Panc1 (cell line): ENCODE data around the gene SLC16A8. TPM values are rescaled to one million over a fixed set of nuclear protein-coding genes. Genes with fewer than 3 reads are reported as not detected.

Source experiments
- ATAC-seq: fragments of 200-7000 bp; cut with Tn5 transposase; 2 replicates; pipeline ENCODE4 v1.9.1; 2020; ENCODE audit warnings: mild to moderate bottlenecking, moderate library complexity
- BruUV-seq: library from RNA; stranded (reverse); fragments of 400-500 nt; replicated peaks from 2 replicates; lab custom pipeline; 2021; lab: Mats Ljungman, UMichigan
- CTCF ChIA-PET: fragments of 300-600 bp; sonication (Branson Sonifier 250); formaldehyde crosslinking; loops from one replicate; lab custom pipeline; 2022; ENCODE audit warnings: antibody characterized with exemption; lab: Charles Lee
- POLR2A ChIA-PET: fragments of 300-600 bp; sonication (Branson Sonifier 250); formaldehyde crosslinking; loops from one replicate; lab custom pipeline; 2022; ENCODE audit warnings: antibody characterized with exemption; lab: Charles Lee
- DNase-seq: peaks from one replicate; pipeline ENCODE4 v3.0.0-alpha.2; 2010; ENCODE audit warnings: low read depth, low spot score
- H3K27ac ChIP-seq: 2 replicates; pipeline ENCODE4 v1.5.1; 2011; ENCODE audit warnings: mild to moderate bottlenecking, low read length, inconsistent platforms
- H3K27me3 ChIP-seq: fragments of 200-500 bp; sonication (Bioruptor generic); 2 replicates; pipeline ENCODE4 v1.6.0; 2014; ENCODE audit warnings: low read length, inconsistent platforms; ENCODE audit not compliant: control insufficient read depth, insufficient read depth
- H3K36me3 ChIP-seq: fragments of 200-500 bp; sonication (Bioruptor generic); 2 replicates; pipeline ENCODE4 v1.5.1; 2014; ENCODE audit warnings: inconsistent platforms, mild to moderate bottlenecking, low read length, moderate library complexity; ENCODE audit not compliant: control insufficient read depth, insufficient read depth
- H3K4me1 ChIP-seq: 2 replicates; pipeline ENCODE4 v1.5.1; 2011; ENCODE audit warnings: inconsistent platforms, mild to moderate bottlenecking, low read length, moderate library complexity; ENCODE audit not compliant: control insufficient read depth, insufficient read depth
- H3K4me3 ChIP-seq, 2 experiments: 2 replicates each; pipeline ENCODE4 v1.5.1; 2011 to 2012; ENCODE audit warnings: low read depth in 2 of 2, low read length in 2 of 2, mild to moderate bottlenecking in 2 of 2, inconsistent platforms in 1 of 2, moderate library complexity in 1 of 2
- H3K9me3 ChIP-seq: fragments of 200-500 bp; sonication (Bioruptor generic); 2 replicates; pipeline ENCODE4 v1.5.1; 2014; ENCODE audit warnings: low read depth, mild to moderate bottlenecking, inconsistent platforms, low read length, moderate library complexity; ENCODE audit not compliant: control insufficient read depth, insufficient read depth
- POLR2AphosphoS5 ChIP-seq: IDR thresholded peaks from 2 replicates; pipeline ENCODE4 v1.6.1; 2012; ENCODE audit warnings: mild to moderate bottlenecking, low read depth, low read length, moderate library complexity
- SIN3A ChIP-seq: IDR thresholded peaks from 2 replicates; pipeline ENCODE4 v1.6.1; 2012; ENCODE audit warnings: low read depth, mild to moderate bottlenecking, low read length, moderate library complexity, borderline replicate concordance; ENCODE audit not compliant: insufficient read depth
- TCF7L2 ChIP-seq: IDR thresholded peaks from 2 replicates; pipeline ENCODE4 v1.6.1; 2011; ENCODE audit warnings: mild to moderate bottlenecking, low read depth, low read length, inconsistent platforms
- in situ Hi-C: cut with HindIII; loops from 2 replicates; pipeline ENCODE4 v1.10.0; 2016; ENCODE audit warnings: low sequenced_read_pairs, low pct_unique_long_range_greater_than_20kb
- intact Hi-C: fragments of 100-400 bp; cut with micrococcal nuclease; formaldehyde crosslinking; loops from one replicate; pipeline ENCODE4 v1.10.0; 2022; ENCODE audit not compliant: unreplicated experiment
- total RNA-seq: library from RNA; stranded (reverse); gene quantifications from one replicate; pipeline ENCODE4 v1.2.1, GENCODE V29; 2021; ENCODE audit not compliant: unreplicated experiment
- TF ChIP-seq, protein P1 (sequence below): fragments of 450-650 bp; IDR thresholded peaks from 2 replicates; pipeline ENCODE4 v1.5.1; 2017; ENCODE audit warnings: mild to moderate bottlenecking
- TF ChIP-seq, protein P2 (sequence below), 2 experiments: IDR thresholded peaks; 2 replicates each; pipeline ENCODE4 v1.6.1; 2011 to 2012; ENCODE audit warnings: low read depth in 2 of 2, control low read depth in 1 of 2, low read length in 1 of 2, mild to moderate bottlenecking in 1 of 2, moderate library complexity in 1 of 2; ENCODE audit not compliant: insufficient read depth in 1 of 2

Gene SLC16A8
- total RNA-seq, 1 experiment from 2014 or later, result not detected

- H3K36me3 ChIP-seq, result no peaks in the 10 kb centered on the region
- no peak for DNase-seq
- H3K27me3 ChIP-seq, result no peaks in the 10 kb centered on the region
- in situ Hi-C loops, result no loop called here
- TF ChIP-seq, protein P1, sequence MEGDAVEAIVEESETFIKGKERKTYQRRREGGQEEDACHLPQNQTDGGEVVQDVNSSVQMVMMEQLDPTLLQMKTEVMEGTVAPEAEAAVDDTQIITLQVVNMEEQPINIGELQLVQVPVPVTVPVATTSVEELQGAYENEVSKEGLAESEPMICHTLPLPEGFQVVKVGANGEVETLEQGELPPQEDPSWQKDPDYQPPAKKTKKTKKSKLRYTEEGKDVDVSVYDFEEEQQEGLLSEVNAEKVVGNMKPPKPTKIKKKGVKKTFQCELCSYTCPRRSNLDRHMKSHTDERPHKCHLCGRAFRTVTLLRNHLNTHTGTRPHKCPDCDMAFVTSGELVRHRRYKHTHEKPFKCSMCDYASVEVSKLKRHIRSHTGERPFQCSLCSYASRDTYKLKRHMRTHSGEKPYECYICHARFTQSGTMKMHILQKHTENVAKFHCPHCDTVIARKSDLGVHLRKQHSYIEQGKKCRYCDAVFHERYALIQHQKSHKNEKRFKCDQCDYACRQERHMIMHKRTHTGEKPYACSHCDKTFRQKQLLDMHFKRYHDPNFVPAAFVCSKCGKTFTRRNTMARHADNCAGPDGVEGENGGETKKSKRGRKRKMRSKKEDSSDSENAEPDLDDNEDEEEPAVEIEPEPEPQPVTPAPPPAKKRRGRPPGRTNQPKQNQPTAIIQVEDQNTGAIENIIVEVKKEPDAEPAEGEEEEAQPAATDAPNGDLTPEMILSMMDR, result no peak
- TF ChIP-seq POLR2AphosphoS5 (no peak), TCF7L2 (no peak), SIN3A (no peak)
- TF ChIP-seq, protein P2, sequence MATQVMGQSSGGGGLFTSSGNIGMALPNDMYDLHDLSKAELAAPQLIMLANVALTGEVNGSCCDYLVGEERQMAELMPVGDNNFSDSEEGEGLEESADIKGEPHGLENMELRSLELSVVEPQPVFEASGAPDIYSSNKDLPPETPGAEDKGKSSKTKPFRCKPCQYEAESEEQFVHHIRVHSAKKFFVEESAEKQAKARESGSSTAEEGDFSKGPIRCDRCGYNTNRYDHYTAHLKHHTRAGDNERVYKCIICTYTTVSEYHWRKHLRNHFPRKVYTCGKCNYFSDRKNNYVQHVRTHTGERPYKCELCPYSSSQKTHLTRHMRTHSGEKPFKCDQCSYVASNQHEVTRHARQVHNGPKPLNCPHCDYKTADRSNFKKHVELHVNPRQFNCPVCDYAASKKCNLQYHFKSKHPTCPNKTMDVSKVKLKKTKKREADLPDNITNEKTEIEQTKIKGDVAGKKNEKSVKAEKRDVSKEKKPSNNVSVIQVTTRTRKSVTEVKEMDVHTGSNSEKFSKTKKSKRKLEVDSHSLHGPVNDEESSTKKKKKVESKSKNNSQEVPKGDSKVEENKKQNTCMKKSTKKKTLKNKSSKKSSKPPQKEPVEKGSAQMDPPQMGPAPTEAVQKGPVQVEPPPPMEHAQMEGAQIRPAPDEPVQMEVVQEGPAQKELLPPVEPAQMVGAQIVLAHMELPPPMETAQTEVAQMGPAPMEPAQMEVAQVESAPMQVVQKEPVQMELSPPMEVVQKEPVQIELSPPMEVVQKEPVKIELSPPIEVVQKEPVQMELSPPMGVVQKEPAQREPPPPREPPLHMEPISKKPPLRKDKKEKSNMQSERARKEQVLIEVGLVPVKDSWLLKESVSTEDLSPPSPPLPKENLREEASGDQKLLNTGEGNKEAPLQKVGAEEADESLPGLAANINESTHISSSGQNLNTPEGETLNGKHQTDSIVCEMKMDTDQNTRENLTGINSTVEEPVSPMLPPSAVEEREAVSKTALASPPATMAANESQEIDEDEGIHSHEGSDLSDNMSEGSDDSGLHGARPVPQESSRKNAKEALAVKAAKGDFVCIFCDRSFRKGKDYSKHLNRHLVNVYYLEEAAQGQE (IDR thresholded peaks at IDR 0.05; ENCODE audit: insufficient read depth in 1 of 2, low read depth in 2 of 2, low read length in 1 of 2), result no peak
- no peak for ATAC-seq
- no peaks in the 10 kb centered on the region for H3K9me3 ChIP-seq
- no peak overlapping the region for H3K27ac ChIP-seq
- H3K4me1 ChIP-seq, result no peaks in the 10 kb centered on the region
- intact Hi-C loops, result no loop called here
- ChIA-PET POLR2A (no interaction called here), CTCF (no interaction called here)
- no peak overlapping the region for H3K4me3 ChIP-seq
- no TSS peak for BruUV-seq
These were observed 47.4 kb upstream of the SLC16A8 start for GRCh38 chr22:38131399-38131798.

GRCh38 chr22:38129856-38130255, 45.9 kb upstream of the SLC16A8 start:
- ChIA-PET CTCF (no interaction called here), POLR2A (interaction anchor here (0.9 kb wide), 1 partner anchor 838 kb away, joined by 4 read pairs; no protein-coding TSS in a partner anchor)
- Histone ChIP-seq H3K4me1 (no peaks in the 10 kb centered on the region), H3K9me3 (no peaks in the 10 kb centered on the region), H3K27me3 (no peaks in the 10 kb centered on the region), H3K4me3 (no peak overlapping the region), H3K36me3 (no peaks in the 10 kb centered on the region), H3K27ac (no peak overlapping the region)
- in situ Hi-C loops (no loop called here), intact Hi-C loops (no loop called here)
- TF ChIP-seq, protein P1, result no peak
- TF ChIP-seq TCF7L2 (no peak), POLR2AphosphoS5 (no peak), SIN3A (no peak)
- TF ChIP-seq, protein P2 (IDR thresholded peaks at IDR 0.05; ENCODE audit: insufficient read depth in 1 of 2, low read depth in 2 of 2, low read length in 1 of 2), result no peak
- BruUV-seq, result no TSS peak
- DNase-seq (no peak), ATAC-seq (no peak)
